ENCODE results near the gene ZP1.

ZP1 gene

DNA sequence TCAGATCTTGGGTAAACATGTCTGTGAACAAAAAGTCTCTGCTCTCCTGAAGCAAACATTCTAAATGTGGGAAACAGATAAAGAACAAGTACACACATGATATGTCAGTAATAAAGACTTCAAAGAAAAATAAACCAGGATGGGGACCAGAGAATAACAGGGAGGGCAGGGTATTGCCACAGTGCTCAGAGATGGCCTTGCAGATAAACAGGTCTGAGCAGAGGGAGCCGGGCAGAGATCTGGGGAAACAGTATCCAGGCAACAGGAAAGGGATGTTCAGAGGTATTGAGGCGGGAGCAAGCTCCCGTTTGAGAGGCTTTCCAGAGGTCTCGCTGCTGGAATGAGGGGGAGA lies 22.5 kb upstream of the ZP1 start:
- DNase-seq = no peak

DNA sequence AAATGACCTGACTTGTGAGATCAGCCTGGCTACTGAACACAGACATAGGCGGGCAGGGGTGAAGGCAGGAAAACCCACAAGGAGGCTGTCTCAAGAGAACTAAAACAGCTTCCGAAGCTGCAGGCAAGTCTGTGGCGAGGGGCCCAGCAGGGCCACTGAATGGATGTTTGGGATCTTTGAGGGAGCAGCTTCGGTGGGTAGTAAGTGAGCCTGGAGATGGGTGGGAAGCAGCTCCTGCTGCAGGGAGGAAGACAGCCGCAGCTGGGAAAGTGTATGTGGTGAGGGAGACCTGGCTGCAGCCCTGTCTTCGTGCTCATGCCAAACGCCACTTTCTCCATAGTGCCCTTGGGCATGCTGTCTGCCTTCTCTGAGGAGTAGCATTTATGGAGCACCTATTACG lies 22.0 kb upstream of the ZP1 start:
- no peak for DNase-seq

DNA sequence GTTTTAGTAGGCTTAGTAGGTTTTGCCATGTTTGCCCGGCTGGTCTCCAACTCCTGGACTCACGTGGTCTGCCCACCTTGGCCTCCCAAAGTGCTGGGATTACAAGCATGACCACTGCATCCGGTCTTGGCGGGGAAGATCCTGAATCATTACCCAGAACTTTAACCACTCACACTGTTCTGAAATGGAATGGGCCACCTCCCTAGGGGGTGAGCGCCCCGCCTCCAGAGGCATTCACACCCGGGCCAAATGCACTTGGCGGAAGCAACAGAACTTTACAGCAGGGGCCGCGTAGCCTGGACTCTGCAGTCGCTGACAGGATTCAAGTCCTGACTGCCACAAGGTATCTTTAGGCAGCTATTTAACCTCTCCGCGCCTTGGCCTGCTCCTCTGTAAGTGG lies 20.1 kb upstream of the ZP1 start:
- DNase-seq = no peak

DNA sequence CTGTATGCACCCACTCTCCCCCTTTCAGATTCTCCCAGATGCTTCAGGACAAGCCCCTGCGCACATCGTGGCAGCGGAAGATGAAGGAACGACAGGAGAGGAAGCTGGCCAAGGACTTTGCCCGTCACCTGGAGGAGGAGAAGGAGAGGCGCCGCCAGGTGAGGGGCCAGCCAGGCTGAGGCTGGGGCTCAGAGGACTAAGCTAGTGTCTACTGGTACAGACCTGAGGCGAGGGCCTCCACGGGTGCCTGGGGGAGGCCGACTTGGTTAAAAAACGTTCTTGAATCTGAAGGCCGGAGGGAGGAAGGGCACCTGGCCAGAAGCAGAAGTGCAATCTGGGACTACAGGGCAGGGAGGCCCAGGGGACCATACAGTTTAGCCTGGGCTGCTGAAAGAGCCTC lies 19.4 kb upstream of the ZP1 start:
- no peak for DNase-seq

DNA sequence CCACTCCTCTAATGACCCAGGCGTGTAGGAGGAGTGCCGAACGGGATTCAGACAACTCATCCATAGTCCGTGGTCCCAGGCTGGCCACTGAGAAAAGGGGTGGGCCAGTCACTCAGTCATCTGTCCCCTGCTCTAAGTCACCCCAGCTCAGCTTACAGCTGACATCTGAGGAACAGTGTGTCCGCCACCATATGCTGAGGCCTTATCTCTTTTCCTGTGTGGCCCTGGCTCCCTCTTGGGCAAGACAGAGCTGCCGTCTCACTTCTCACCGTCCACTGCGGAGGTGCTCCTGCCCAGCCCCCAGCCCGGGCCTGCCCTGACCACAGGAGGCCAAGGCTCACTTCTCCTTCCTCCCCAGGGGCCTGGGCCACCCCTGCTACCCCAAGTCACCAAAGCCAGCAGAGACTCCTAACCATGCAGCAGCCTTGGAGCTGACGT lies 18.6 kb upstream of the ZP1 start:
- DNase-seq = no peak

DNA sequence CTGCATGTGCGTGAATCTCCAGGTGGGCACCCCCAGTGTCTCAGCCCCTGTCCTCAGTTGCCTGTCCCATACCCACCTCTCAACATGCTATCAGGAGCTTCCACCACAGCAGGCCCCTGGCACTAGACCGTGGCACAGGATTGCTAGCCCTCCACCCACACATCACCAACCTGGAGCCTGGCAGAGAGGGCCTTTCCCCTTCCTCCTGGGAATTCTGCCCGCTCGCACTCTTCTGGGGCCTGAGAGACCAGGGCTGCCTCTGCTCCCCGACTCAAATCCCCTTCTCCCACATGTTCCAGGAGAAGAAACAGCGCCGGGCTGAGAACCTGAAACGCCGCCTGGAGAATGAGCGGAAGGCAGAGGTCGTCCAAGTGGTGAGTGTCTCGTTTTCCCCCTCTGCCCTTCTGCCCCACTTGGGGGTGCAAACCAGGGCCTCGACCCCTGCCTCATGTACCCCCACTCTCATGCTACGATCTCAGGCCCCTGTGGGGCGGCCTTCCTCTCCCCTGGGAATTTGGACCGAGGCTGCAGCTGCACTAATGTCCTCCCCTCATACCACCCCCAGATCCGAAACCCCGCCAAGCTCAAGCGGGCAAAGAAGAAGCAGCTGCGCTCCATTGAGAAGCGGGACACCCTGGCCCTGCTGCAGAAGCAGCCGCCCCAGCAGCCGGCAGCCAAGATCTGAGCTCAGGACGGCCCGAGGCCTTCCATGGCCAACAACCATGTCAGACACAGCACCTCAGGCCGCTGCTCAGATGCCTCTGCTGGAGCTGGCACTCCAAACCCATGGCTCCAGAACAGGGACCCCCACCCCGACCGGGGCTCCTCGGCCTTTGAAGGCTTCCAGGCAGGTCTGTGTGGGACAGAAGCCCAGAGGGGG lies 17.5 kb upstream of the ZP1 start:
- no peak for DNase-seq

DNA sequence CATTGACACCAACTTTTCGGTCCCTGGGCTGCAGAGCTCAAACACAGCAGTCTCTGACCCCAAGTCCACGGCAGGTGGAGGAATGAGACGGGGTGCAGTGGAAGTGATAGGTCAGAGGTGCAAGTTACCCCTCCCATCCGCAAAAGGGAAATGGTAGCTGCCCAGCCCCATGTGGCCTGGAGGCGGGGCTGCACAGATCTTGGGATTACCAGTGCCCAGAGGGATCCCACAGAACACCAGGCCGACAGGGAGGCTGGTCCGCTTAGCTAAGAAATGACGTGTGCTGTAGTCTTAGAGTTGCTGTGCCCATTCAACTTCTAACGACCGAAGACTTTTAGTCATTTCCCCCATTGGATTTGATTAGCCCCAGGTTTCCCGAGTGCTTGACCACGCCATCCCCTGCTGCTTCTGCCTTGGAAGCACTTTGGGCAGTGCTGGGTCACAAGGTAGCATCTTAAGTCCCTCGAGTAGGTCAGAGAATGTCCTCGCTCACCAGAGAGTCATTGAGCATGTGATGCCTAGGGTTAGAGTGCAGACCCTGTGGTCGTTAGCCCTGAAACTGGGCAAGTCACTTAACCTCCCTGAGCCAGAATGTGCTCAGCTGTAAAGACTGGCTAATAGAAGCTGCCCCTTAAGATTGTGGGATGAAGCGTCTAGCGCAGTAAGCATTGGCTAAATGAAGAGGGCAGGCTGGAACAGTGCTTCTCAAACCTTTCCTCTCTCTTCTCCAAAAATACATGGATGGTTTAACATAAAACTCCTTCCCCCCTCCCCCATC lies 15.8 kb upstream of the ZP1 start:
- DNase-seq = no peak

DNA sequence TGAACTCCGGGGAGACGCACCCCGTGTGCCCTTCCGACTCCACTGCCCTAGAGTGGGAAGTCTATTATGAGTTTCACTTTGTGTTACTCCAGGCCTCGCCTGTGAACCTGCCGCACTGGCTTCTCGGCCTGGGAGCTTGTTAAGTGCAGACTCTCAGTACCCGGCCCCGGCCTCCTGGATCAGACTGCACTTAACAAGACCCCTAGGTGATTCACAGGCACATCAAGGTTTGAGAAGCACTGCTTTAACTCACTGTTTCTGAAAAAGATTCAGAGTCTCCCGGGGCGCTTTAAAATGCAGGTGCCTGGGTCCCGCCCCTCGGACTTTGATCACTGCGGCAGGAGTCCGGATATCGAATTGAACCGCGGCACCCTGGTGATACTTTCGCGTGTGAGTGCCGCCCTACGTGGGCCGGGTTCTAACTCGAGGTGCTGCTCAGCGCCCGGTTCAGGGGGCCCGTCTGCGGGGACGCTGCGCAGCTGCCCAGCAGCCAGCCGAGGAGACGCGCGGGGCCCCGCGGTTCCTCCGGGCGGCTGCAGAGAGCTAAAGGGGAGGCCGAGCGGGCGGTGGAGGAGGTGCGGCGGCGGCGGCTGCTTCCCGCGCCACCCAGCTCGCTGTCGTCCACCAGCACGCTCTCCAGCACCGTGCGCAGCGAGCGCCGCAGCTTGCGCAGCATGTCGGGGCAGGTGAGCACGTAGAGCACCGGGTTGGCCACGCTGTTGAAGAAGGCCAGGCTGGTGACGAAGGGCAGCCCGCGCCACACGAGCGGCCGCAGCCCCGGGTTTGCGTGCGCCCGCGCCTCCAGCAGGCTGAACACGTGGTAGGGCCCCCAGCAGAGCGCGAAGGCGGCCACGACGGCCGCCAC lies 15.0 kb upstream of the ZP1 start:
- DNase-seq = no peak

DNA sequence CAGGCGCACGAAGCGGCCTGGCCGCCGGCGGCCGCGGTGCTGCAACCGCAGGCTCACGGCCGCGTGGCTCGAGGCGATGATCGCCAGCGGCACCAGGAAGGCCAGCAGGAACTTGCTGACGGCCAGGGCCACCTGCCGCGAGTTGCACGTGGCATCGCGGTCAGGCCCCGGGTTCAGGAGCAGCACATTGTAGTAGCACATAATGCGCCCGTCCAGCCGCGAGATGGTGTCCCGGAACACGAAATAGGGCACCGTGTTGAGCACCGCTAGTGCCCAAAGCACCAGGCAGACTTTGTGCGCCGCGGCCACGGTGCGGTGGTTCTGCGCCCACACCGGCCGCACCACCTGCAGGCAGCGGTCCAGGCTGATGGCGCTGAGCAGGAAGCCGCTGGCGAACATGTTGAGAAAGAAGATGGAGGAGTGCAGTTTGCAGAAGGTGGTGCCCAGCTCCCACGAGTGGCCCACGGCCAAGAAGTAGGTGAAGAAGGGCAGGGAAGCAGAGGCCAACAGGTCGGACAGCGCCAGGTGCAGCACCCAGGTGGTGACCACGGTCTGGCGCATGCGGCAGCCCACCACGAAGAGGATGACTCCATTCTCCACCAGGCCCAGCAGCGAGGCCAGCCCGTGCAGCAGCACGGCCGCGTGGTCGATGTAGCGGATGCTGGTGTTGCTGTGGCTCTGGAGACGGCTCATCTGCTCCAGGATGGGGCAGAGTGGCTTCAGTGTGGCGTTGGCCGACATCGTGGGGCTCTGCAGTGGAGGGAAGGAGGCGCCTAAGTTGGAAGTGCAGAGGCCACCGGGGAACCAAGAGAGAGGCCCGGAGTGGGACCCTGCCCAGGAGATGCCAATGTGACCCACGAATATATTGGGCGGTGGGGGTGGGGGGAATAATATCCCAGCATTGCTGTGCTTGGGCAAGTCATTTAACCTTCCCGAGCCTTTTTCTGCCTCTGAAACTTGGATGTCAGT lies 14.1 kb upstream of the ZP1 start:
- DNase-seq = no peak

DNA sequence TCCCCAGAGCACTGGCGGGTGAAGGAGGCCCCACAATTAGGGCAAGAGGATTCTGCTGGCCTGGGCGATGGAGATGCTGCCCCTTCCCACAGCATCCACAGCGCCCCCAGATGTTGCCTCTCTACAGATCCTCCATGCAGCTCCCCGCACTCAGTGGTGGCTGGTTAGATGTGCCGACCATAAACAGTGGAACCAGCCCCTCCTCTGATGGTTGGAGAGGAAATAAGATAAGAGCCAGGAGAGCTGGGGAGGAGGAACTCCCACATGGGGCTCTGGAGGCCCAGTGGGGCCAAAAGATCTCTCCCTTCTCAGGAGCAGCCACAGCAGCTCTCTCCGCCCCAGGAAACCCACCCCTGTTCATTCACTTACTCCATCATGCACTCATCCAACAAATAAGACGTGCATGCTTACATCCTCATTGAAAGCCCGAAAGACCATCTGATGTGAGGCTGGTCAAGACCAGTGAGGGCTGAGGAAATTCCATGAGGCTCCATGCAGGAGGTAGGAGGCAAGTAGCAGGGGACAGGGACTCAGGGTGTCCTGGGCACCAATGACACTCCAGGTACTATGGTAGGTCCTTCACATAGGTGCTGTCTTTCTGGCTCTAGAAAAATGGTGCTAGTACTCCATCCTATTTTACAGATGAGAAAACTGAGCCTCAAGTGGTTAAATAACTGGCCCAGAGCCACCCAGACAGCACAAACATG lies 13.0 kb upstream of the ZP1 start:
- DNase-seq = no peak

DNA sequence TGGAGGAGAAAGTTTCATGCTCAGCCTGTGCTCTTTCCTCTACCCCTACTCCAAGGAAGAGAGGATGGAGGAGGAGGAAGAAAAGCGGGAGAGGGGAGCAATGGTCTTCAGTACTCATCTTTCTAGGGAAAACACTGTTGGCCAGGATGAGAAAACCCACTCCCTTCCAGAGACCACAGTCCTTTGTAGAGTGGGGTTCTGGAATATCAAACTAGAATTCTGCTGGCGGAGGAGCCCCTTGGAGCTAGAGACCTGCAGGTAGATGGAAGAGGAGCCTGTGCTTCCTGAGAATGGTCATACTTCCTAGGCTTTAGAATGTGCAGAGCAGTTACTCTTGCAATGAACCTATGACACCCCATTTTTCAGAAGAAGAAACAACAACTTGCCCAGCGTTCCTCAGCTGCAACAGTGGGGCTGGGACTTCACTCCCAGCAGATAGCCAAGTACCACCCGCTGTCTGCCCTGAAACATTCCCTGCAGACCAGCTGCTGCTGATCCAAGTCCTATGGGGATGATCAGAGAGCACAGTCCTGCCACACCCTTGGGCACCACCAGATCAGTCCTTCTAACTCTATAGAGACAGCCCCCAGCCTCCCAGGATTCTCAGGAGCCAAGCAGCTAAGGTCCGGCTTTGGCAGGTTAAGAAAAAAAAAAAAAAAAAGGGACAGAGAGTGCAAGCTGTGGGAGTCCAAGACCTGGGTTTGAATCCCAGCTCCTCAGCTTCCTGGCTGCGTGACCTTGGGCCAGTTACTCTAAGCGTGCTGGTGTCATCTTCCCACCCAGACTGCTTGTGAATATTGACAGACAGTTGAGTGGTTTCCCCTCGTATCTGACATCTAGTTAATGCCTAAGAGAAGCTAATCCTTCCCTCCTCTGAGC lies 12.3 kb upstream of the ZP1 start:
- DNase-seq = no peak

DNA sequence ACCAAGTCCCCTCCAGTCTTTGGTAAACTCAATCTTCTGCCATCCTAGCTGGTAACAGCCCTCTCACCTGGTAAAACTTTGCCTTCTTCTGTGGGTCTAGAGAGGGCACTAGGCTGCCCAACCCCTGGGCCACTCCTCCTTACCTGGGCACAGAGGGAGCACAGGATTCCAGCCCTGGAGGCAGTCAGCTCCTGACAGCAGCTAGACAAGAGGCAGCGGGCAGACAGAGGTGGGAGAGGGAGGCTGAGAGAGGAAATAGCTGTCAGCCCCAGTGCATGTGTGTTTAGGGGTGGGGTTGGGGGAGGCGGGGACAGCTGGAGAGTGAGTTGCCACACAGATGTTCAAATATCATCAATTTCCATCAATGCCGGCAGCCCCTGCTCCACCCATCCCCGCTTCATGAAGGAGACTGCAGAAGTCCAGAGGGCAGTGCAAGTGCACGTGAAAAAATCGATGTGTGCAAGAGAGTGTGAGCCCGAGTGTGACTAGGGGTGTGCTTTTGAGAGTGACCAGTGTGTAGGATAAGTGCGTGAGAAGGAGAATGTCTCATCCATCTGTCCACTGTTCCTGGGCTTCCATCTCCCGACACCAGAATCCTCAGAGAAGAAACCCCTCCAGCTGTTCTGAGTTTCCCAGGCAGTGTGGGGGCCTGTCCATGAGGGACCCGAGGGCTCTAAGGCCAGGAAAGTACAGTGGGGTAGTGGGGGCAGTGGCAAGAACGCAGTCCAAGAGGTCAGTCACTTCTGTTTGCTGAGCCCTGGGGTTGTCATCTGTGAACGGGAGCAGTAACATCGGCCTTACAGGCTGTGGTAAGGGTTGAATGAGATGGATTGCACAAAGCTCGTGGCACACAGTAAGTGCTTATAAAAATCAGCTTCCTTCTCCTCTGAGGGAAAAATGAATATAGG lies 11.4 kb upstream of the ZP1 start, which contains the start of gene PTGDR2:
TSS of gene PTGDR2 (minus strand) at position 225 of the 908 bp plus-strand sequence. CDS start 2,228 bp downstream, outside the sequence.
- no peak for DNase-seq

DNA sequence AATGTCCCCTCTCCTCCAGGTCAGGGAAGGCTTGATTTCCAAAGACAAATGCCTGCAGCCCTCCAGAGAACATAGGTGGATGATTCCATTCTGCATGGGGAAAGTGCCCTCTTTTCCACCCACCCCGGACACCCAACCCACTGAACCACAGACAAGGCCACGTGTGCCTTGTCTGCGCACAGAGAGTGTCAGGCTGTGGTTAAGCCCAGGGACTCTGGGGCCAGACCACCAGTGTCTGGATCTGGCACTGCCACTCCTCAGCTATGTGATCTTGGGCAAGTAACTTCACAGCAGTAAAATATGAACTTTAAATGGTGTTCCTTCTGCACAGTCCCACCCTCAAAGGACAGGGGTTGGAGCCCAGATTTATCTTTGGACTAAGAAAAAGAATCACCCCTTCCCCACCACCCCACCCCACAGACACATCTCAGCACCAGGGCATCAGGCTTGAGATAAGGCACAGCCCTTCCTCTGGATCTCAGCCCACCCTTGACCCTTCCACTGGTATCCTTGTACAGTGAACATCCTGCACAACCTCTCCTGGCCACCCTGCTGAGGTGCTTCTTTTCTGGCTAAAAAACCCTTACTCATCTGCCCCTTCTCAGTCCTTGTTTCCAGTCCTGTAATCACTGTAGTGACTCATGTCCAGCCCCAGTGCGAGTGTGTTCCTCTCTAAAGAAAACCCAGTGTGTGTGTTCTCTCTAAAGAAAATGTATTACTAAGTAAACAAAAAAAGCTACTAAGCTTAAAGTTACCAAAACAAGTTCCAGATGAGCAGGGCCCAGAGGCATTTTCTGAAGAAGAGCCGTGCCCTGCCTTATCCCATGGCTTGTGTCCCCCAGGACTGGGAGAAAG lies 9.7 kb upstream of the ZP1 start:
- no peak for DNase-seq

DNA sequence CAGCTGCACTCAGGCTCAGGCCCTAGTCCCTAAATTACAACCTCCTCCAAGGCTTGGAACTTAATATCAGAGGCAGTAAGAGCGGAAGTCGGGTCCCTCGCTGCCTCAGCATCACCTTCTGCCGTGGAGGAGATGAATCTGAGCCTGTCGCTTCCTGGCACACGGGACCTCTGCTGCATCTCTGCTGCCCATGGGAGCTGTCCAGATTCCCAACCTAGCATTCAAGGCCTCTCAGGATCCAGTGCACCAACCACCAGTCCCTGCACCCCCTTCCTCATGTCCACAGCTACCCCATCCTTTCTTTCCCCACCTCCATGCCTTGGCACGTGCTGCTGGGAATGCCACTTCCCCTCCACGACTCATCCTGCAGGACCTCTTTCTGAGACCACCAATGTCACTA lies 9.1 kb upstream of the ZP1 start:
- no peak for DNase-seq

DNA sequence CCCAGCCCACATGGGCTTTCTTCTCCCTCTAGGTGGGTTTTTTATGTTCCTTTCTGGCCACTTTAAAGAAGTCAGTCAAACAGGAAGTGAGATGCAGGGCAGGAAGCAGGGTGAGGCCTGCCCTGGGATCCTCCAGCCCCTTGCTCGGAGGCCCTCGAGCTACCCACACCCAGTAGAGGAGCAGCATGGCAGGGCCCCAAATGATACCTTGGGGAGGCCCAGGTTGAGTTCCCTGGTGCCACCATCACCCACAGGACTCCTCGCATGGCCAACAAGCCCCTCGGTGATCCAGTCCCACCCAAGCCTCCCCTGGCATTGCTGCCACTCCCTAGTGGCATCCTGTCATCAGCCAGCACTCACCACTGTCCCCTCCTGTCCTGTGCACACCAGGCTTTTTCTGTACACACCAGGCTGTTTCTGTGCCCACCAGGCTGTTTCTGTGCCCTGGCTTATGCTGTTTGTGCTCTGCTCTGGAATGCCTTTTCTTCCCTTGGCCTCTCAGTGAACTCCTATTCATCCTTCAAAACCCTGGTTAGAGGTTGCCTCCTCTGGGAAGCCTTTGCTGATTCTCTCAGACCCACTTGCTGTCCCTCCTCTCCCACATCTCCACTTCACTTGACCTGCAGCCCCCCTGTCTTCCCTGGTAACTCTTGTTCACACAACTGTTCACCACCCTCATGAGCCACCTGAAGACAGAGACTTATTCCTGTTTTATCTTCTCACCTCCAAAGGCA lies 8.4 kb upstream of the ZP1 start:
- DNase-seq = no peak

DNA sequence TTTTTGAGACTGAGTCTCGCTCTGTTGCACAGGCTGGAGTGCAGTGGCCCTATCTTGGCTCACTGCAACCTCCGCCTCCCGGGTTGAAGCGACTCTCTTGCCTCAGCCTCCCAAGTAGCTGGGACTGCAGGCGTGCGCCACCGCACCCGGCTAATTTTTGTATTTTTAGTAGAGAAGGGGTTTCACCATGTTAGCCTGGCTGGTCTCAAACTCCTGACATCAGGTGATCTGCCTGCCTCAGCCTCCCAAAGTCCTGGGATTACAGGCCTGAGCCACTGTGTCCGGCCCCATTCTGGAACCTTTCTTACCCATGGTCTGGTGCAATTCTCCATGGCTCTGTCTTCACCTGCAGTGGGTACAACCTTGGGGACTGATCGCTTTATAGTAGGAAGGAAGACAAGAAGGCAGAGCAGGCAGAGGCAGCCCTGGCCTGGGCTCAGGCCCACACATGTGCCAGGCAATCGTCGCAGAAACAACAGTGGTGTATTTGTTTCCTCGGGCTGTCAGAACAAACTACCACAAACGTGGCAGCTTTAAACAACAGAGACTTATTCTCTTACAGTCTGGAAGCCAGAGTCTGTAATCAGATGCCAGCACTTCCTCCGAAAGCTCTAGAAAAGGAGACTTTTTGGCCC lies 7.6 kb upstream of the ZP1 start:
- DNase-seq = no peak

DNA sequence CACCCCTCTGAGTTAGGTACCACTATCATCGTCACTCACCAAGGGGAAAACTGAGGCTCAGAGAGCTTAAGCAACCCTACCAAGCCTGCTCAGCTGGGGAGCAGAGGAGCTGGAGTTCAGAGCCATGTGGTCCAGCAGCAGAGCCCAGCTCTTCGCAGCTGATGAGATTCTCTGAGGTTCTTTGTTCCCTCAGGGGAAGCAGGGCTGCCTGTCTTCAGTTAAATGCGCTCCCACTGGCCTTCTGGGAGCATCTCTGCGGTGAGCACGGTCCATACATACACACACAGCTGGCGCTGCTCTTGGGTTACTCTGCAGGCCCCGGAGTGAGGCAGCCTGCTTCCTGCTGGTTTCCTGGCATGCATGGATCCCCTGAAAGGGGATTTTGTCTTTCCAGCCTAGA lies 6.4 kb upstream of the ZP1 start:
- no peak for DNase-seq
